ENCODE results near the gene N4BP2L2.

Gene N4BP2L2

DNA sequence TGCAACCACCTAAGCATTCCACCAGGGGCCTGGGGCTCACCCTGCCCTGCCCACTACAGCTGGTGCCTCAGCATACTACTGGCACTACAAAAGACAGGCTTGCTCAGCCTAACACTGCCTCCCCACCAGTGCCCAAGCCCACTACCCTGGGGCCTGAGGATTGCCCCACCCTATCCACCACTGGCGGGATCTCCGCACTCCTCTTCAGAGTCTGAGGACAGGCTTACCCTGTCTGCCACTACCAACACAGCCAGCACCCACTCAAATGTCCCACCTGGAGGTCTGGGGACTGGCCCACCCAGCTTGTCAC is 83.0 kb downstream of the N4BP2L2 start:
- no peak for DNase-seq

DNA sequence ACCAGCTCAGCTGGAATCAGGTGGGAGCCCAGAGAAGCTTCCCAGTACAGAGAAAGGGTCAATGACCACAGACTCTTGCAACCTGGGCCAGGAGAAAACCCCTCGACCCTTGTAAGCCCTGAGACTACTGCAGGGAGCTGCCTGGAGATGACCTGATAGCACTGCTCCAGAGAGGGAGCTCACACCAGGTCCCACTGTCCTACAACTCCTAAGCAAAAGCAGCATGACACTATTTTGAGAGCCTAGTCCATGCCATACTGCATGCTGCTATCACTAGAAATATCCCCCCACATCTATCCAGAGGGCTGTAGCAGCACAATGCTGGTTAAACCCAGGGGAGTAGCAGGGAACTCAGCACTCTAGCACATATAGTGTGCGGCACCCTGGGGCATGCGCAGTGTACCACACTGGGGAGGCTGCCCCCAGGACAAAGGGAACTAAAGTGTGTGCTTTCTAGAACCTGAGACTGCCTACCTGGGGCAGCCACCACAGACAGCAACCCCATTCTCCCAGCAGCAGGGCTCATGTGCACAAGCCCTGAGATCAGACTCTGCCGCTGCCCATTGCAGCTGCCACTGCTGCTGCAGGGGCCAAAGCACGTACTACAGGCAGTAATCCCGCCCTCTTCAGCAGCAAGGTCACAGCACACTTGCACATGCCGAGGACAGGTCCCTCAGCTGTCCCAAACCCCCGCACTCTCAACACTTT is 83.6 kb downstream of the N4BP2L2 start:
- DNase-seq: no peak

DNA sequence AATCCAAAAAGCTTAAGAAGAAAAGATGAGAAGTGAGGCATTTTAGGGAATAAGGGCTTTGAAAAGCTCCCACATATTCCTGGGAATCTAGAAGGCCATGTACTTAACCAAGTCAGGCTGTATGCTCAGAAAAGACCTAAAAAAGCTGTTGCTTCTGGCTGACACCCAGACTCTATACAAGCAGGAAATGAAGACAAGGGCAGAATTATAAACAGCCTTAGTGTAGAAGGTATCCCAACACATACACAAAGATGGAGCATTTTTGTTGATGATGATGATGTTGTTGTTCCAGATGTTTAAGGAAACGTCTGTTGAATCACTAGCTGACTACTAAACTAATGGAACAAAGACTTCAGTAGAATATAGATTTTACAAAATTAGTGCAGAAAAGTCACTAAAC is 84.6 kb downstream of the N4BP2L2 start:
- DNase-seq: no peak

DNA sequence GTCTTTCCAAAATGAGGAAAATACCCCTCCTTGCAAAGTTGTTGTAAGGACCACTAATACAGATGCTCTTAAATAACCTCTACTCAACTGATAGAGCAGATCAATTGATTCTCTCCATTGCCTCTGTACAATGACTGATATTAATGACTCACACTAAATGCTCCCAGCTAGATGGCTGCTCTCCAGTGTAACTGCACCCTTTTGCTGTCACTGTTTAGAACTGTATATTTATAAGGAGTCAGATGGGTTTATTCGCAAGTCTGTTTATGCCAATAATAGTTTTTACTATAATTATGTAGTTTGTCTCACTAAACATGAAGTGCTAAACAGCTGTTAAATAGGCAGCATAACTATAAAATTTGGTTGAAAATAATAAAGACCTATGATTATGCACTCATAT is 89.6 kb downstream of the N4BP2L2 start:
- DNase-seq: no peak

DNA sequence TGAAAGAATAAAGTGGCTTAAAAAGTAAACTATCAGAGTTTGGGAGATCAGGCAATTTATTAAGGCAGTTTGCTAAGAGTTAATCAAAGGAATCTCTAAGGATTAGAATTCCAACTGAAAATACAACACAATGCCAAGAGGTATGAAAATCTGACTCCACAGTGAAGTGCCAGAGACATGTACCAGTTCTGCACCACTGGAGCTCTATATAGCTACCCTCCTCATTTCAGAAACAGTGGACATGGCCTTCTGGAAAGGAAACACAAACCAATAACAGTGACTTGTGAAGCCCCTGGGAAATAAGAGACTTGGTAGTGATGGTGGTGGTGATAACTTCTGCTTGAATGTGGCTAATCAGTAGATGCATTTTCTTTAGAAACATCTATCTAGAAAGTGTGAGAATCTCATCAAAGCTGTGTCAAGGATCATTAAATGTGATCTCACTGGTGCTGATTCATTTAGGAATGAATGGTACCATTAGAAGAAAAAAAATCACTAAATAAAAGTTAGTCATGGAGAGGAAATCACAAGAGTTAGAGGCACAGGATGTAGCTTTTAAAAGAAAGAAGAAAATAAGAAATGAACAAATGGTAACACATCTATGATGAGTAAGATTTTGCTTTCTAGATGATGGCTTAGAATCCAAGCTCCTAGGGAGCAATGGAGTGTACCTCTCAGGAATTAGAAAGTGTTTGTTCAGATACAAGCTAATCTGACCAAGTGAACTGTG is 90.5 kb downstream of the N4BP2L2 start:
- no peak for DNase-seq

DNA sequence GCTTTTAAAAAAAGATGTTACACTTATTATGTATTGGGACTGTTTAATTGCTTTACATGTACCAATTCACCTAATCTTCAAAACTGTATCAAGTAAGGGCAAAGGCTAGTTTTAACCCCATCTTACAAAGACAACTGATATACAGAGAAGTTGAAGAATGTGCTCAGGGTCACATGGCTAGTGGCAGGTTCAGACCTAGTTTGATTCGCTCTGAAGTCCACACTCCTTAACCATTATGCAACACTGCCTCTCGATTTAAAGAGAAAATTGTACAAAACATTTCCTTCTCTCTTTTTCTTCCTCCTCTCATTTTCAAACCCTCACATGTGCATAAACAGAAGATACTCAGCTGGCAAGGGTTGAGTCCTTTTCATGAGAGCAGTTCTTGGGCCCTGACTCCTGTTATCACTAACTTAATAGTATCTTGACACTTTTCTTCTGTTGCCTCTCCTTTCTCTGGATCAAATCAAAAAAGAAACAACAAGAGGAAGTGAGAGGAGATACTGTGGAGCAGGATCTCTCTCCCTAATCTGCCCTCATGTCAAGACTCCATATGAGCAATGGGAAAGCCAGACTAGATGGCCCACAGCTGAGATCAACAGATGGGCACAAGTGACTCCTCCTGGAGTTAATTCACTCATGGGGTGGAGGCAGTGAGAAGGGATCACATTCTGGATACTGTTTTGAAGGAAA is 91.7 kb downstream of the N4BP2L2 start:
- no peak for DNase-seq

DNA sequence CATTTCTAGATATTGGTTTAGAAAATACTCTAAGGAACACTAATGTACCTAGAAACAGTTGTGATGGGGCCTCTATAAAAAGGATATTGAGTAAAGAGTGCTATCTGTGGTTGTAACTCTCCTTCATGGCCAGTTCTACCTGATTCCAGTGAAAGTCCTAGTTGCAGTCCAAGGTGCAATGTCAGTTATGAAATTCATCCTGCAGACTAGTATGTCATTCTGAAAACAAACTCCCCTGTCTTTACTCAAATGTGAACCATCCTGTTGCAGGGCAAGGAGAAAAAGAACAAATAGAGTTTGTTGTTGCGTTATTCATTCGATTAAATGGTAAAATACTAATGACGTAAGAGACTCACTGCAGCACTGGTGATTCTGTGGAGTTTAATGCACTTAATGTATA is 92.4 kb downstream of the N4BP2L2 start:
- DNase-seq: no peak

DNA sequence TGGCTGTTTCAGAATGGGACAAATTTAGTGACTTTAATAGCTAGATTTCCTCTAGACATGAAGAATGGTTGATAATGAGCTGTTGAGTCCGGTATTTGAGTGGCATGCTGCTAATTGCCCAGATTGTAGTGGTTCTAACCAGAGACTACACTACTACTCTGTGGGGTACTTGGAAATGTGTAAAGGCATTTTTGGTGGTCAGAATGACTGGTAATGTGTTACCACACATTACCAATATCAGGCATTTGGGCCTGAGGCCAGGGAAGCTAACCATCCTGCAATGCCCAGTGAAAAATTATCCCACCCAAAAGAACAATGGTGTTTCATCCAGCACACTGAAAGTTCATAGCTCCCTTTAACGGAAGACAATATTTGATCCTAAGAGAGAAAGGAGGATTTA is 93.1 kb downstream of the N4BP2L2 start:
- DNase-seq: no peak

DNA sequence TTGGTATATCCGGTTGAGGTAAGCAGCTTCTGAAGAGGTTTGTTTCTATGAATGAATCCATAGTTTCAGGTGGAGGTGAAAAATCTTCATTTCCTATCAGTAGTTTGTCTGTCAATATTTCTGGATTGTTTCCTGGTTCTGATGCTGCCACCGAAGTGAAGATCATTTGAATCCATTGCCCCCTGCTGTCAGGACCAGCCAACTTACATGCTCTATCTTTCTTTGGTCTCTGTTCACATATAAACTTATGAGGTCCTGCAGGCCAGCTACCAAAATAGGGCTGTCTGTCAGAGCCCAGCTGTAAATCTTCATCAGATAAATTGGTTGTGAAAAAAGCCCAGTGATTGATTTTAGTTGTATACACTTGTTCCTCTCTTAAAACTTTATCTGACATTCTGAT is 95.5 kb downstream of the N4BP2L2 start:
- no peak for DNase-seq

DNA sequence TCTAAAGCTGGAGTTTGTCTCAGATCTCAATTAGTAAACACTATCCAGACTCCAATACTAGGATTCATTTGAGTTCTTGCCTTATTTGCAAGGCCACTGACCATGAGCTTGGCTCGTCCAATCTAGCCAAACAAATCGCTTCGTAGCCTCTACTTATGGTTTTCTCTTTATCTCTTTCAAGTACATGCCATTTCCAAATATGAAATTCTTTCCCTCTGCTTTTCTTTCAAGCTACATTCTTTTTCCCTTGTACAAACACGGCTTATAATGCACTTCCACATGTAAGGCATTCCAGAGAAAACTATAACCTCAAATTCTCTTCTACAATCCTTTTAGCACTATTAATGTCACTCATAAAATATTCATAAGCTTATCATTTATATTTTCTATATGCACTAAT is 99.7 kb downstream of the N4BP2L2 start:
- no peak for DNase-seq

DNA sequence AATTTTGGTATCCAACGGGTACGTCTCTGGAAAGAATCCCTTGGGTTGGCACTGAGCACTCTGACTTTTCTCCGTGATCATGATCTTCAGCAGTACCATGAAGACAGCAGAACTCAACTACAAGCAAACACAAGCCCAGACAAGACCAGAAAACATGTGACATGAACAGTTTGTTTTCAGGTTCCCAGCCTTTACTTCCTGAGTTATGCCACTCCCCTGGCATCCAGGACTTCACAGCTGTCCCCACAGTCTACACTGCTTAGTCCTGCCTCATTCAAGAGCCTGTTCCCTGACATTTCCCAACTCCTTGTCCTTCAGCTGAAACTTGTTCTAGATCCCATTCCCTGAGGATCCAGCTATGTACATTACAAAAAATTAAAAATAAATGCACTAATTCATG is 105.7 kb downstream of the N4BP2L2 start:
- no peak for DNase-seq

DNA sequence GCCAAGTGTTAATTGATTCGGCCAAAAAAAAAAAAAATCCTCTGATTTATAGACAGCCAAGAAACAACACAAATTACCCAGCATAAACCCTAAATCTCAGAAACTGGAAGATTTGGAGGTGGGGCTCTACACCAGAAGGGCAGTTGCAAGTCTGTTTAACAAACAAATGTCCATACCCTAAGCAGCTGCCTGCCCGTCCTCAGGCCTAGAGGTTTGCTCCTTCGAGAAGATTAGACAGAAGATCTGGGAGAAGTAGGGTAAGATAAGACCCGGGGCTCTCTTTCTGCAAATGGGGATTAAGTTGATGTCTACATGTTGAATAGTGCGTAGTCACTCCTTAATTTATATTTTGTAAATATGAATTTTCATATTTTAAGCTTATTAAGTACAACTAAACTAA is 107.2 kb downstream of the N4BP2L2 start:
- DNase-seq: no peak

DNA sequence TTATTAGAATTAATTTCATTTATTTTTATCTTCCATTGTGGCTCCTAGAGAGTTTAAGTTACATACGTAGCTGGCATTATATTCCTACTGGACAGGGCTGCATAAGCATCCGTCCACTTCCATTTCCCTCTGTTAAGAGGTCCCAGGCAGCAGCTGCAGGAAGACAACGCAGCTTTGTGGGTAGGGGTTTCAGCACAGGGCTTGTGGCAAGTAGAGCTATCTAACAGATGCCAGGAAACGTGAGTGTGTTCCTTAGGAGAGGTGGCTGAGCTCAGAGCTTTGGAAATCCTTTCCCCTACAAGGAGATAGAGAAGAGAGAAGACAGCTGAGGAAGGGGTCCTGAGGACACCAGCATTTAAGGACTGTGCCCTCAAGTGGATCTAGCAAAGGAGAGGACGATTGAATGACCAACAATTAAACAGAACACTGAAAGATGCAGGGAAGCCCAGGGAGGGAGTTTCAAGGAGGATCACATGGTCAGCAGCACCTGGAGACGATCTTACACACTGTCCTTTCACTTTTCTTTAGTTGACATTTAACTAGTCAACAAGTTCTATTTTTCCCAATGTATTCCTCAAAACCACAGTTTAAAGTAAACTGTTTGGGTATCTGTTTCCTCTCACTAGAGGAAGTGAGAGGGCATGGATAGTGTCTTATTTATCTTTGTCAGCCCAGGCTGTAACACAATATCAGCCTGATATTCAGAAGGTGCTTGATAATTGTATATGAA is 108.4 kb downstream of the N4BP2L2 start:
- DNase-seq: no peak

DNA sequence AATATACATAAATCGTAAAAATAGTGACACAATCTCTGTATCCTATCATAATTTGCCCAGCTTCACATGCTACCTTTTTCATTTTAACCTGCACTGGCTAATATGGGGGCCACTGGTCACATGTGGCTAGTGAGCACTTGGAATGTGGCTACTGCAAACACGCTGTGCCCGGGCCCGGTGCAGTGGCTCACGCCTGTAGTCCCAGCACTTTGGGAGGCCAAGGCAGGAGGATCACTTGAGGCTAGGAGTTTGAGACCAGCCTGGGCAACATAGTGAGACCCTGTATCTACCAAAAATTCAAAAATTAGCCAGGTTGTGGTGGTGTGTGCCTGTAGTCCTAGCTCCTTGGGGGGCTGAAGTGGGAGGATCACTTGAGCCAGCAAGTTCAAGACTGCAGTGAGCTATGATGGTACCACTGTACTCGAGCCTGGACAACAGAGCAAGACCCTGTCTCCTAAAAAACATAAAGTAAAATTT is 109.1 kb downstream of the N4BP2L2 start:
- no peak for DNase-seq

DNA sequence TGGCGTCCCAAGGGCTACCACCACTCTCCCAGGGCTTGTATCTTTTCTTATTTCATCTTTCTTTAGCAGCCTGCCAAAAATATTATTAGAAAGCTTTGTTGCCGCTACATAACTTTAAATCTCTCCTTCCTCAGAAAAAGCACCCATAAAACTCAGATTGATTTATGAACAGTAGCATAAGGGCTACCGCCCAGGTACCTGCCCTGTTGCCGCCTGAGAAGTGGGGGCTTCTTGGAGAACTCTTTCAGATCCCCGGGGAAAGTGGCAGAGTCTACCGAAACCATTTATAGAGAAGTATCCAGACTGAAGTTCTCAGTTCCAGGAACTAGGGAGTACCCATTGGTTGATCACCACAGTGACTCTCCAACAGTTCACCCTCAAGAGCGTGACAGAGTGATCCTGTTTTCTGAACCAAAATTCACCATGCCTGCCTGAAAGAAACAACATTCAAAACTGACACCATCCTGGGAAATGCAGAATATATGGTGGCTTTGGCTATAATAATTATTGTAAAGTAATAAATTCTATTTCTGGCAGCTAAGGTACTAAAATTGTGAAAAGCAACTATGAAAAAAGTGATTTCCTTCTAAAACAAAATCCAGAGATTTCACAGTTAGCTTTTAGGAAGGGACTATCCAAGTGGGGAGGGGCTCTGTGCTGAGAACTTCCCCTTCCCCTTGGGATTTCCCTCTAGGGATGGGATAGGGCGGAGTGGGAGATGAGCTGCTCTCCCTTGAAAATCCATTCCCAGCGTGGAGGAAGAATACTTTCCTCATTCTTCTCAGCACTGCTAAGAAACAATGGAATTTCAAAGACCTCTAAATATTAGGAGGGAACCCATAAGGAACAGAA is 109.8 kb downstream of the N4BP2L2 start:
- DNase-seq: no peak

DNA sequence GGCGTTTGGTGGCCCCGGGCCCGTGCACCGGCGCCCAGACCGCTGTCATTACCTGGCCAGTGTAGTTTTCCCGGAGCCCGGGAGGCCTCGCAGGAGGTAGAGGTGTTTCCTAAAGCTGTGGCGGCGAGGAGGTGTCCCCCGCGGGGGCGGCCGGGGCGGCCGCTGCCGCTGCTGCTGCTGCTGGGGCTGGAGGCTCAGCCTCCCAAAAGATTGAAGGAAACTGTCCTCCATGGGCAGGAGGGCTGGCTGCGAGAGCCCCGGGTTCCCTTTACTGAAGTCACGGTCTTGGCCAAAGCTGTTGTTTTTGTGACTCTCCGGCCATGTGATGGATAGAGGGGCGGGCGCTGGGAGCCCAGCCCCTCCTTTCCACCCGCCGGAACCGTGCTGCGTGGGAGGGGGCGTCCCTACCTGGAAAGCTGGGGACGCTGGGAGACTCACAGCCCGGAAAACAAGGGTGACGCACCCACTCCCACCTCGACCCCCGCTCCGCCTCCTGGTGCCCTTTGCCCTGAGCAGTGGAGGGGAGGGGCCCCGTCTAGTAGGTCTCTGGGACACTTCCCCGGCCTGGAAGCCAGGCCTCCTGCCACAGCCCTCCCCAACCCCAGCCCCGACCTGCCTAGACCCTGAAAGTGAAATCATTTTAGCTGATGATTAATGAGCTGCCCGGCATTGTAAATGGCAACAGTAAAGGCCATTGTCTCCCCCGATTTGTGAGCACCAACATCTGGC is 110.6 kb downstream of the N4BP2L2 start, which contains the start of gene N4BP2L1:
N4BP2L1 (minus strand) TSS at position 279 of the 729 bp plus-strand sequence; CDS start at position 231, 48 bp downstream.
- DNase-seq: peak; percentile 82

DNA sequence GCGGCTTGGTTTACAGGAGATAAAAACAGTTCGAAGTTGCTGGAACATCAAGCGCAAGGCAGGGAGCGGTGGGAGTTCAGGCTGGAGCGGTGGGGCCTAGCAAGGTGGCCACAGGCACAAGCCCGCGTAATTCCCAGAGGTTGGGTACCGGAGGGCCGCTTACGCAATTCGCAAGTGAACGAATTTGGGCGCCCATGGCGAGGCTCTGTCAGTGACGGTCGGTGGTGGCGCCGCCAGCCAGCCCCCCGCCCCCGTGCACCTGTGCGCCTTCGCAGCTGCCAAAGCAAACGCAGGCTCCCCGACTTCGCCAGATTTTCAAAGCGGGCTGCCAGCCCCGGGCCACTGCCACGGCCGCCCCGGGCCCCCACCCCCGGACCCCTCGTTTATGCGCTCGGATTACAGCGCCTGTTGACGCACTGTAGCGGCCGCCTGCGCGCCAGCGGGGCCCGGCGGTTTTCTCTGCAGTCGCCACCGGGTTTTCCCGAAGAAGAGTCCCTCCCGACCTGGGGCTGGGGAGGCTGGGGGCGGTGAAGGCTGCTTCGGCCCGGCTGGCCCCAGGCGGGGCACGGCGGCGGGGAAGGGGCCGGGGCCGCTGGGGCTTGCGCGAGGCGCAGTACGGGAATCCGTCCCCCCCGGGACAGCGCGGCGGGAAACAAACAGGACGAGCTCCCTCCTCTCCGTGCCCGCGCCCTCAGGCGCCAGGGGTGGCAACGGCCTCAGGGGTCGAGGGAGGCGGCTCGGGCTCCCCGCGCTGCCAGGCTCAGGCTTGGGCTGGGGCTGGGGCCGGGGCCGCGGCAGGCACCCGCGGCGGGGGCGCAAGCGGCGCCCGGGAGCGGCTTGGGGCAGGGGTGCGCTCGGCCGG is 111.4 kb downstream of the N4BP2L2 start:
- peak; percentile 74 for DNase-seq

DNA sequence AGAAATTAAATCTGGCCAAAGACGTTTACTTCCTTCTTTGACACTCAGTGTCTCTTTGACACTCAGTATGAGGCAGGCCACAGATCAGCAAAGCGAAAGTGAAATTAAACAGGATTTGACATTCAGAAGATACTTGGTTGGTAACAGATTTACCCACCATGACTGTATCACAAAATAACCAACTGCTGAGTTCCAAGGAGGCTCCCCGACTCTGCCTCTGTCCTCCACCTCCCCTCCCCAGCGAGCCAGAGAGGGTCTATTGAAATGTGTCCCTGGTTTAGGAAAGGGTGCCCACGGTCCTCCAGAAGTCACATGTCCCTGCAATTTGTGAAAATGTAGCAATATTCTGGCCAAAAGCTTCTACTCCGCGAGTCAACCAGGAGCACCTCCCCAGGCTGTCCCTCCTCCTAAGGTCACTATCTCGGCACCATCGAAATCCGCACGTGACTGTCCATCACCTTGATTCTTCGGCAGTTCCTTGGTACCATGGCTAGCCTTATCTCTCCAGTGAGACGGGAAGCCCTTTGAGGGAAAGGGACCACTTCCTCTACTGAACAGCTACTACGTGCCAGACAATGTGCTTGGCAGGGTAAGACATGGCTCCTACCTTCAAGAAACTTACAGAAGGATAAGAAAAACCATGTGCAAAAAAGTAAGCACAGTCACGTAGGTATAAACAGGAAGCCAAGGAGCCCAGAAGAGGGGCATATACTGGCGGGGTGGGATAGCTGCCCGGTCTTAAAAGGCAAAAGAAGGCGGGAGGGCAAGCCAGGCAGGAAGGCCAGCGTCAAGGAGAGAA is 112.2 kb downstream of the N4BP2L2 start:
- DNase-seq: no peak

DNA sequence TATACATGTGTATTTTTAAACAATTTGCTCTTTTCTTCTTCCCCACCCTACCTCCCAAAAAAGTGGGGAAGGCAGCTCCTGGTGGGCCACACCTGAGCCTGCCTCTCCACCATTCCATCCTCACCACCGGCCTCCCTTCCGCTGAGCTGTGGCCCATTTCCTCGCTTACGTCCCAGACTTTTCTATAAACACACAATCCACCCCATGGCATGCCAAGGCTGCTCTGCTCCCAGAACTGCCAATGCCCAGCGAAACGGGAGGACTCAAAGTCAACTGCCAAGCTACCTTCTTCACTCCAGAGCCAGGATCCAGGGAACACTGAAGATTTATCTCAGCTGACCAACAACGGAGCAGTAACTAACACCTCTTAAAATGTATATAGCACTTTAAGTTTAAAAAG is 113.4 kb downstream of the N4BP2L2 start:
- no peak for DNase-seq

DNA sequence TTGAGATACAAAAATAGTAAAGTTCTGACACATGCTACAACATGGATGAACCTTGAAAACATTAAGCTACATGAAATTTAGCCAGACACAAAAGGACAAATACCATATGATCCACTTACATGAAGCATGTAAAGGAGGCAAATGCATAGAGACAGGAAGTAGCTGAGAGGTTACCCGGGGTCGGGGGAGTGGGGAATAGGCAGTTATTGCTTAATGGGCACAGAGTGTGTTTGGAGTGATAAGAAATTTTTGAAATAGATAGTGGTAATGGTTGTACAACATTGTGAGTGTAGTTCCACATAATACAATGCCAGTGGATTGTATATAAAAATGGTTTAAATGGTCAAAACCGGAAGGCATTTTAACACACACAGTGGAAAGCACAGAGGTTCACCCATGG is 115.0 kb downstream of the N4BP2L2 start:
- DNase-seq: no peak

Data from retina (tissue), 1 donor.